Germinal center (tissue), 1 donor: ENCODE results near the gene SMIM36.
"Not testable (repeated sequence)": the region's sequence is repeated elsewhere in the genome, so short reads cannot be mapped to it uniquely, and the experiment has no call there.

Source experiments
- DNase-seq: peaks from one replicate; pipeline ENCODE4 v3.0.0; 2012; ENCODE audit warnings: mixed read lengths, low spot score

SMIM36 gene

GRCh38 chr17:55454906-55455474 lies 56.3 kb downstream of the SMIM36 start:
- no peak for DNase-seq

- DNase-seq: no peak
These were observed 57.3 kb downstream of the SMIM36 start for GRCh38 chr17:55453839-55454557.

- no peak for DNase-seq
These were observed 59.0 kb downstream of the SMIM36 start for GRCh38 chr17:55452139-55452790.

- no peak for DNase-seq
These were observed 59.5 kb downstream of the SMIM36 start for GRCh38 chr17:55451758-55452138.

GRCh38 chr17:55451203-55451641 lies 60.0 kb downstream of the SMIM36 start:
- DNase-seq: no peak

GRCh38 chr17:55450232-55450825 lies 60.9 kb downstream of the SMIM36 start:
- DNase-seq: no peak

- DNase-seq: no peak
These were observed 62.6 kb downstream of the SMIM36 start for GRCh38 chr17:55448681-55449080.

GRCh38 chr17:55446581-55447205 lies 64.6 kb downstream of the SMIM36 start:
- DNase-seq: no peak

GRCh38 chr17:55446004-55446403 lies 65.2 kb downstream of the SMIM36 start:
- DNase-seq: not testable (repeated sequence)

- DNase-seq: peak; percentile 44
These were observed 66.5 kb downstream of the SMIM36 start for GRCh38 chr17:55444471-55445441.

- DNase-seq: no peak
These were observed 67.3 kb downstream of the SMIM36 start for GRCh38 chr17:55443904-55444303.

- no peak for DNase-seq
These were observed 68.1 kb downstream of the SMIM36 start for GRCh38 chr17:55442953-55443683.

GRCh38 chr17:55442462-55442861 lies 68.8 kb downstream of the SMIM36 start:
- DNase-seq: no peak

- DNase-seq: no peak
These were observed 69.7 kb downstream of the SMIM36 start for GRCh38 chr17:55441544-55441943.

- DNase-seq: no peak
These were observed 70.9 kb downstream of the SMIM36 start for GRCh38 chr17:55440391-55440790.

- peak; percentile 82 for DNase-seq
These were observed 74.1 kb downstream of the SMIM36 start for GRCh38 chr17:55437159-55437605.

- DNase-seq: no peak
These were observed 74.8 kb downstream of the SMIM36 start for GRCh38 chr17:55436224-55437158.

GRCh38 chr17:55435408-55435807 lies 75.8 kb downstream of the SMIM36 start:
- no peak for DNase-seq

- DNase-seq: no peak
These were observed 76.5 kb downstream of the SMIM36 start for GRCh38 chr17:55434721-55435120.
